GM19397 (cell line): Measurements from ENCODE around the gene EXOC3L4.
"Not testable (repeated sequence)": the region's sequence is repeated elsewhere in the genome, so short reads cannot be mapped to it uniquely, and the experiment has no call there.

ENCODE experiments used
- ATAC-seq: cut with Tn5 transposase; IDR thresholded peaks from one replicate; pipeline ENCODE4 v1.9.1; 2021; ENCODE audit warnings: mild to moderate bottlenecking, moderate library complexity; ENCODE audit not compliant: unreplicated experiment

EXOC3L4 gene

GRCh38 chr14:103103461-103104388, 9.2 kb downstream of the EXOC3L4 start:
- no peak for ATAC-seq

GRCh38 chr14:103104389-103104653, 9.8 kb downstream of the EXOC3L4 start:
- ATAC-seq, result no peak

DNA sequence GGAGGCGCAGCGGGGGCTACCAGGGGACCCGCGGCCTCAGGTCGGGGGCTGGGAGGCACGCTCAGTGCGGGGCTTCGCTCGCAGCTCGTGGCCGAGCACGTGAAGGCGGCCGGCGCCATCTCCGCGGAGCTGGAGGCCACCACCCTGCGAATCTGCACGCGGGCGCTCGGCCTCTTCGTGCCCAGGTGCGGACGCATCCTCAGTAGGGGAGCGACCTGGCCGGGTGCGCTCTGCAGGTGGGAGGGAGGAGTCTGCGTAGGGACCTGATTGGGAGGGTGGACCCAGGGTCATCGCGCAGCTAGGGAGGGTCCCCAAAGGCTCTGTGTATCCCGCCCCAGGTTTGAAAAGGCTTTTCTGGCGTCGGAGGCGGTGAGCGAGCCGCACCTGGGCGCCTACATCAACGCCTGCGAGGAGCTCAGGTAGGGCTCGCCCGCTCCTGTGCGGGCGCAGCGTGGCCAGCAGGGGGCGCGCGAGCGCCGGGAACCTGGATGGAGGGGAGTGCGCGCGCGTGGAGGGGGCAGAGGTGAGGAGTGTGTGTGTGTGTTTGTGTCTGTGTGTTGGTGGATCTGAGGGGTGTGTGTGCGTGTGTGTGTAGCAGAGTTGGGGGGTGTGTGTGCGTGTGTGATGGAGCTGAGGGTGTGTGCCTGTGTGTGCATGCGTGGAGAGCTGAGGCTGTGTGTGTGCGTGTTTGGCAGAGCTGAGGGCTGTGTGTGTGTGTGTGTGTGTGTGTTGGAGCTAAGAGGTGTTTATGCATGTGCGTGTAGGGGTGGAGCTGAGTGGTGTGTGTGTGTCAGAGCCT, 10.3 kb downstream of the EXOC3L4 start:
- ATAC-seq, result no peak

- ATAC-seq, result no peak
These were observed 11.1 kb downstream of the EXOC3L4 start for GRCh38 chr14:103105580-103106150.

DNA sequence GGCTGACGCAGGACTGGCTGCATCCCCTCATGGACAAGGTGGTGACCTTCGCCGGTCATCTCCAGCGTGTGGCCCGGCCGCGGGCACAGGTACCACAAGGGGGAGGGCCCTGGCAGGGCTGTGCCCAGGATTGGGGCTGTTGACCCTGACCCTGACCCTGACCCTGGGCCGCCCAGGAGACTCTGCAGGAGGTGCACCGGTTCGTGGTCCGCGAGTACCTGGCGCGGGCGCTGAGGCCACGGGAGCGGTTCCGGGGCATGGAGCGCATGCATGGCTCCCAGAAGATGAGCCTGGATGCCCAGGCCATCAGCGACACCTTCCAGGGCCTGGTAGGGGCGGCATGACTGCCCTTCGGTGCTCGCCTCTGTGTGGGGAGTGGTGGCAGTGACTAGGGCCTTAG, 12.9 kb downstream of the EXOC3L4 start:
- no peak for ATAC-seq

DNA sequence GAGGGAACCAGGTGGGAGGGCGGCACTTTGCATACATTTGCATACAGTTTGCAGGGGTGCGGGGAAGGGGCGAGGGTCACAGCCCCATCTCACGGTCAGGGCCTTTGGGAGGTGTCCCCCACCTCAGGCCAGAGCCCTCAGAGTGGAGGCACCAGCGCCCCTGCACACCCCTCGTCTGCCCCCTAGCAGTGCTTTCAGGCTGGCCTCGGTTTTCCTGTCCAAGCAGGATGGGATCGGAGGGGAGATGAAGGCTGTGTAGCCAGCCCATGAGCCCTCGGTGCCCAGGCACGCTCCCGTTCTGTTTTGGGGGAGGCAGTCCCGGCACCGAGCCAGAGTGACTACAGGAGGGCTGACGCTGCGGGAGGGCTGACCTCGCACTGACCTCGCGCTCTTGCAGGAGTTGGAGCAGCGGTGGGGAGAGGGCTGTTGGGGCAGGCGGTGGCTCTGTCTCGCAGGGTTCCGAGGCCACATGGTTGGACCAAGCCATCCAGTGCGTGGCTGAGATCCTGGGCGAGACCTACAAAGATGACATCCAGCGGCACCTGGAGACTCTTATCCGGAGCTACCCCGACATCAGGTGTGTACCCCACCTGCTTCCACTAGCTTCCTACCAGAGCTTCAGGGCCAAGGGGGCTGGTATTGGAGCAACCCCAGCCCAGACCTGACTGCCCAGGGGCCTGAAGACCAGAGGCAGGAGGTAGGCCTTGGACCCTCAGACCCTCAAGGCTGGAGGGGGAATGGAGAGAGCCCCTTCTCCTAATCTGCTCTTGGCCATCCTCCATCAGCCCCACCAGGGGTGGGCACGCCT, 13.6 kb downstream of the EXOC3L4 start:
- ATAC-seq, result no peak

DNA sequence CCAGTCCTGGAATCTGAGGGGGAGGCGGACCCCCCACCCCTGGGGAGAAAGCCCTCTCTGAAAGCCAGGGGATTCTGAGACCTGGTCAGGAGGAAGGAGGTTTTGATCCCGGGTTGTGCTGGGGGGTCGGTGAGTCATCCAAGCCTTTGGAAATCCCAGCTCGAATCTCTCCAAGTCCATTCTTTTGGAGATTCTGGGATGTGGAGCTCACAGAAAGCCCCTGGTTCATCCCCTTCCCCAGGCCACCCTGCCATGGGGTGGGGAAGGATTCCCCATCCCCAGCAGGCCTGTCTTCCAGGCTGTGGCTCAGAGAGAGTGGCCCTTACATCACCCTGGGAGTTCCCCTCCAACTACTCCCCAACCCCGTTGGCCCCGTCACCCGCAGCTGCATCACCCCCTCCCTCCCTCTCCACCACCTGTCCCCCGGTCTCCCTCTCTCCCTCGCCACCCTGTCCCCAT, 14.3 kb downstream of the EXOC3L4 start:
- ATAC-seq, result no peak

DNA sequence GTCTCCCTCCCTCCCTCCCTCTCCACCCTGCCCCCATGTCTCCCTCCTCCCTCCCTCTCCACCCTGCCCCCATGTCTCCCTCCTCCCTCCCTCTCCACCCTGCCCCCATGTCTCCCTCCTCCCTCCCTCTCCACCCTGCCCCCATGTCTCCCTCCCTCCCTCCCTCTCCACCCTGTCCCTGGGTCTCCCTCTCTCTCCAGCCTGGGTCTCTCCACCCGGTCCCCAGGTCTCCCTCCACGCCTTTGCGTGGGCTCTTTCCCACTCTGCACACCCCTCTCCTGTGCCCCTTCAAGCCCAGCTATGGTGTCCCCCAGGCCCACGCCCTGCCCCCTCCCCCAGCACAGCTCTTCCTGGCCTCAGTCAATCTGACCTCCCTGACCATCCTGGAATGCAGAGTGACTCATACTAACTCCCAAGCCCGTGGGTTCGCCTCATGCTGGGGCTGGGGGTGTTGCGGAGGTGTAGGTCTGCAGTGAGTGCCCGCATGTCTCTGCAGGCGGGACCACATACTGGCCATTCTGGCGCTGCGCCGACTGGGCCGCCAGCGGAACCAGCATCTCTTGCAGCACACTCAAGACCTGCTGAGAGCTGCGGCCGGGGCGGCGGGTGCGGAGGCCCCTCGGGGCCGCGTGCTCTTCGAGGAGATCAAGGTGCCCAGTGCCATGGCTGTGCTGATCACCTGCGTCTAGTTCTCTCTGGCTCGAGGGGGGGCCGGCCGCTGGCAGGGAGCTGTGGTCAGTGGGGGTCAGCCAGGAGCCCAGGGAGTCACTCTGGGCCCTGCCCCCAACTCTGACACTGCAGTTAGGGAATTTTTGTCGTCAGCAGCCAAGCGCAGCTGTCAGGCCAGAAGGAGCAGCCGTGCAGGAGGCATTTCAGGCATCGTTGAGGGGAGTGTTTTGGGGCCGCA, 15.3 kb downstream of the EXOC3L4 start:
- no peak for ATAC-seq

DNA sequence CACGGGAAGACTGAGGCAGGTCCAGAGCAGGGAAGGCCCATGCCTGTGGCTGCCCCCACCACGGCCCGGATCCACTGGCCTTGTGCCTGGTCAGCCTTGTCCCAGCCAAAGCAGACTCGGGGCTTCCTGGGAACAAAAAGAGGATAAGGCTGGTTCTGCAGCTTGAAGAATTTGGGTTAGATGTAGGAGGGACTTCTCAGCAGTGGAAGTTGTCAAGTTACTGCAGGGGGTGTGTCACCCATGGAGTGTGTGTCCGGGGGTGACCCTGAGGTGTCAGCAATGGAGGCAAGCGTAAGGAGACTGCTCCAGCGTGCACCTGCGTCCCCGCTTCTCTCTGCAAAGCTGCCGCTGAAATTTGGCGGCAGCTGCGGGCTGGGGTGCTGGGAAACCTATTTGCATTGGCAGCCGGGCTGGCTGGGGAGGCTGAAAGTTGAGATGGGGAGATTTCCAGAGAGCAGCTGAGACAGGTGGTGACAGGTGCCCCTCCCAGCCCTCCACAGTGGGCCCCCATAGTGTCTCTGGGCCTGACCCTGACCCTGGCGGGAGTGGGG, 16.2 kb downstream of the EXOC3L4 start:
- no peak for ATAC-seq

- no peak for ATAC-seq
These were observed 16.8 kb downstream of the EXOC3L4 start for GRCh38 chr14:103111232-103111868.

- no peak for ATAC-seq
These were observed 18.1 kb downstream of the EXOC3L4 start for GRCh38 chr14:103112400-103113243.

DNA sequence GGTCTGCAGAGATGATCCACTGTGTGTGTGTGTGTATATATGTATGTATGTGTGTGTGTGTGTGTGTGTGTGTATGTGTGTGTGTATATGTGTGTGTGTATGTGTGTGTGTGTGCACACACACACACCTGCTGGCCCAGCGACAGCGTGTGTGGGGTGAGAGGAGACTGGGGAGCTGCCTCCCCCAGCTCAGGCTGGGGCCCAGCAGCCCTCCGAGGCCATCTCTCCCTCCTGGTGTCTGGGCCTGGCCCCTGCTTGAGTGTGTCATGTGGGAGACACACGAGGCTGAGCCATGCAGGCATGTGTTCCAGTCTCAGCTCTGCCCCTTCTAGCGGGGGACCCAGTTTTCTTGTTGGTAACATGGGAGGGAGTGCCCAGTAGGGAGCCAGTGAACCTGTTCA, 18.8 kb downstream of the EXOC3L4 start:
- ATAC-seq, result no peak

DNA sequence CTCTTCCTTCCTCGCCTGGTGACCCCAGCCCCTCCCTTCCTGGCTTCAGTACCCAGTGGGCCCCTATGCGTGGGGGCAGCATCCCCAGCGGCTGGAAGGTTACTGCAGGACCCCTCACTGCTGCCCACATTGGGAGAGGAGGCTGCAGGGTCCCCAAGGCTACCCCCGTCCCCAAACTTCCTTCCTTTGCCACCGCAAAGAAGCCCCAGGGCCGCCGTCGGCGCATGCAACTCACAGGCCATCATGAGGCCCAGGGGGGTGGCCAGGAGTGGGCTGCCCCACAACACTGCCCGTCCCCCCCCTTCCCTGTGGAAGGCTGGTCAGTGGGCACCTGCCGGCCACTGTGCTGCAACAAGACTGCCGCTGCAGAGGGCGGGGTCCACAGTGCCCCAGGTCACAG, 19.2 kb downstream of the EXOC3L4 start:
- ATAC-seq, result no peak

DNA sequence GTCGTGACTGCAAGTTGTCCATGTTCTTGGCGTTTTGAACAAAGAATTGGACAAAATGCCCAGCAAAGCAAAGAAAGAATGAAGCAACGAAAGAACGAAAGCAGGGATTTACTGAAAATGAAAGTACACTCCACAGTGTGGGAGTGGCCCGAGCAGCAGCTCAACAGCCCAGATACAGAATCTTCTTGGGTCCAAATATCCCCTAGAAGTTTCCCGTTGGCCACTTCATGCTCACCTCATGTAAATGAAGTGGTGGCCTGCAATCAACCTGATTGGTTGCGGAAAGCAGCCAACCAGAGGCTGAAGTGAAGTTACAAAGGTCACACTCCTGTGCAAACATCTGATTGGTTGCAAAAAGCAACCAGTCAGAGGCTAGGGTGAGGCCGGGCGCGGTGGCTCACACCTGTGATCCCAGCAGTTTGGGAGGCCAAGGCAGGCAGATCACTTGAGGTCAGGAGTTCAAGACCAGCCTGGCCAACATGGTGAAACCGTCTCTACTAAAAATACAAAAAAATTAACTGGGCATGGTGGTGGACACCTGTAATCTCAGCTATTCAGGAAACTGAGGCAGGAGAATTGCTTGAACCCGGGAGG, 20.7 kb downstream of the EXOC3L4 start:
- ATAC-seq, result not testable (repeated sequence)

GRCh38 chr14:103115845-103116572, 21.5 kb downstream of the EXOC3L4 start:
- no peak for ATAC-seq

- ATAC-seq, result no peak
These were observed 22.1 kb downstream of the EXOC3L4 start for GRCh38 chr14:103116636-103117035.

DNA sequence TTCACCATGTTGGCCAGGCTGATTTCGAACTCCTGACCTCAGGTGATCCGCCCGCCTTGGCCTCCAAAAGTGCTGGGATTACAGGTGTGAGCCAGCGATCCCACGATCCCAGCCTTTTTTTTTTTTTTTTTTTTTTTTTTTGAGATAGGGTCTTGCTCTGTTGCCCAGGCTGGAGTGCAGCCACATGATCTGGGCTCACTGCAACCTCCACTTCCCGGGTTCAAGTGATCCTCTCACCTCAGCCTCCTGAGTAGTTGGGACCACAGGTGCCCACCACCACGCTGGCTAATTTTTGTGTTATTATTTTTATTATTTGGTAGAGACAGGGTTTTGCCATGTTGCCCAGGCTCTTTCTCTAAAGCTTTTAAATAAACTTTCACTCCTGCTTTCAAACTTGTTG, 23.0 kb downstream of the EXOC3L4 start:
- not testable (repeated sequence) for ATAC-seq
